Smooth muscle cell of trachea (primary cell): ENCODE results near the gene CCDC39. TPM values are rescaled to one million over a fixed set of nuclear protein-coding genes. Genes with fewer than 3 reads are reported as not detected.

Experiments used
- total RNA-seq: library from RNA; depleted of rRNA; stranded (reverse); fragments of >200 nt; gene quantifications from 2 replicates; pipeline ENCODE4 v1.2.1, GENCODE V29; 2014

Gene CCDC39
- 0.15 and 0.17 TPM in 2 replicates for total RNA-seq

DNA sequence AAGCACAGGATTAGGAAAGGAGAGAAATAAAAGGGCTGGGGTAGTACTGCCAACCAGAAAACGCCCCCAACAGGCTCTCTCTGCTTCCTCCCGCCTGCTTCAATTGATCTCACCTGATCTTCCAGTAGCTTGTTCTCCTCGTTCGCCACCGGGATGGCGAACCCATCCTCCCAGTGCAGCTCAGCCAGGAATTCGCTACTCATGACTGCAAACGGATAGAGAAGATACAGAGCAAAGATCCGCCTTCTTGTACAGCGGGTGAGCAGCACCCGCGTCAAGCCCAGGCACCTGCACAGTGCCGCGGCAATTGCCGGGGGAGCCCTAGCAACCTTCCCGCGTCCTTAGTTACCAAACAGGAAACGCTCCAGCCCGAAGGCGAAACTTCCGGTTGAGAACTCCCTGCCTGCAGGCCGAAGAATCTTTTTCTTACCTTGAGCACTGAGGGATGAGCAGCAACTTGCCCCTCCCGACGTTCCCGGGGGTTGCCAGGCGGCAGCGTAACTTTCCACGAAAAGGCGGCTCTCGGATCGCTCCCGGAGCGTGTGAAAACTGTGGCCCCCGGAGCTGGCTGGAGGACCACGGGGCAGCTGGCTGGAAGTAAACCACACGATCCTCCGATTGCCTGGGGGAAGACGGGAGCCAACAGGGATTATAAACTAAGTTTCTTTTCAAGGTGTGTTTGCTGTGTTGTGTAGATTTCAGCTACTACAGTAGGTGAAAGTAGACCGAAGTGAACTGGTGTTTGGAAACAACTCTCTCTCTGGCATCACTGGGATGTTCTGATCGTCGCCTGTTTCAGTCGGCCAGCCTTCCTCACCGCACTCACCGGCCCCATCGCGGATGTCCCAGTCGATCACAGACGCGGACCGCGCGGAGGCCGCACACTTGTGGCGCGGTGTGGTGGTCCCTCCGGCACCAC, at the start of gene CCDC39:
Gene CCDC39 (minus strand): TSS at position 312 of the 919 bp plus-strand sequence. CDS start 109 bp downstream, at position 203.

DNA sequence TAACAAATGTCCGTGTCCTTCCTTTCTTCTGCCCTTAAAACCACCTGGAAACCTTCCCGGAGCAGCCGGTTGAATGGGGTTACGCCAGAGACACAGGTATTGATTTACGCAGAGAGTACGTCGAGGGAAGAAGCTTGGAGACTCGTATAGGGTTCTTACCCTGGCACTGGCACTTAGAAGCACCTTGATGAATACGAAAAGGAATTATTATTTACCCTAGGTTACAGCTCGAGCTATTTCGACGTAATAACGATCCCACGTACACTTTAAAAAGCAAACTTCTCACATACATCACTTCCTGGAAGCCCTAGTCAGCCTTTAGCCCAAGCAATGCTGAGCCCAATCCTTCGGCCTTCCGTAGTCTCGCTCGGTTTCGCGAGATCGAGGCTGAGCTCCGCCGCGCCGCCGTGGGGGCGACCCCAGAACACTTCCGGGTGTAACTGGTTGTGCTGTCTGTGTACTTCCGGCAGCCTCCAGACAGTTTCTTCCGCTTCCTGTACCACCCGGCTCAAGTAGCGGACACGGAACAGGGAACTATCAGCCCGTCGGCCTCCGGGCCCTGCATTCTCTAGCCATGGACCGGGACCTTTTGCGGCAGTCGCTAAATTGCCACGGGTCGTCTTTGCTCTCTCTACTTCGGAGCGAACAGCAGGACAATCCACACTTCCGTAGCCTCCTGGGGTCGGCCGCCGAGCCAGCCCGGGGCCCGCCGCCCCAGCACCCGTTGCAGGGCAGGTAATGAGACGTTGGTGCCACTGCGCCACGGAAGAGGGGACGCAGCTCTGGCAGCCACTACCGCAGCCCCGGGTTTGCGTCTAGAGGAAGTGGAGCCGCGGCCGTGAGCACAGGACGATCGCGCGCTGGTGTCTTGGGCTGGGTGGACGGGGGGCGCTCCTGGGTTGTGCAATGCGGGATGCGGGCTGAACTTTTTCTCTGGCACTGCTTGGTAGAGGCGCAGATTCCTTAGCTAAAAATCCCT, 77.3 kb downstream of the CCDC39 start, which contains the start of gene TTC14:
Gene TTC14 (plus strand): TSS at position 476 of the 979 bp plus-strand sequence. CDS start 99 bp downstream, at position 575.

Other genes with a start within 250 kb of the CCDC39 start
- gene TTC14, start 77.3 kb downstream of the CCDC39 start, total RNA-seq: 41.6 and 49.1 TPM in 2 replicates
- 204 and 238 TPM in 2 replicates for gene FXR1, start 233.2 kb upstream of the CCDC39 start, total RNA-seq